Measurements from ENCODE around the gene MREG.

The MREG gene

GRCh38 chr2:215982465-215982875 lies 30.9 kb downstream of the MREG start:
- H3K36me3 ChIP-seq (ENCODE audit: insufficient read depth, low read length) = peaks cover 28% of the 10 kb centered on the region
- no peak overlapping the region for H3K9ac ChIP-seq (ENCODE audit: low read depth, low read length, poor library complexity, severe bottlenecking)
- no peak overlapping the region for H3K4me2 ChIP-seq (ENCODE audit: low read depth, low read length, poor library complexity, severe bottlenecking)
- H3K4me3 ChIP-seq (ENCODE audit: low read length, poor library complexity, severe bottlenecking) = no peak overlapping the region
- no peaks in the 10 kb centered on the region for H4K20me1 ChIP-seq (ENCODE audit: insufficient read depth, low read length, poor library complexity, severe bottlenecking)
- H3F3A ChIP-seq (ENCODE audit: low read depth) = 0 out of 2 replicates have a peak, but pooled peaks cover 3% of the 10 kb centered on the region
- no peak for TF ChIP-seq EZH2phosphoT487 (IDR thresholded peaks at IDR 0.05; ENCODE audit: borderline replicate concordance)
- TF ChIP-seq CTCF (conservative IDR thresholded peaks at IDR 0.05; ENCODE audit: low read length) = no peak
- H2AFZ ChIP-seq (ENCODE audit: low read length) = no peak overlapping the region
- H3K79me2 ChIP-seq (ENCODE audit: insufficient read depth, low read length) = peaks cover 72% of the 10 kb centered on the region
- H3K4me1 ChIP-seq (ENCODE audit: insufficient read depth, low read length, poor library complexity, severe bottlenecking) = peaks cover 22% of the 10 kb centered on the region
- peaks cover 17% of the 10 kb centered on the region for H3K9me3 ChIP-seq (ENCODE audit: insufficient read depth, low read depth, low read length)
- H3K9me2 ChIP-seq (replicated peaks; ENCODE audit: low read depth, low read length) = no peaks in the 10 kb centered on the region
- no peaks in the 10 kb centered on the region for H3K27me3 ChIP-seq (ENCODE audit: insufficient read depth, low read length, poor library complexity, severe bottlenecking)

- Histone ChIP-seq H3K4me3 (ENCODE audit: low read length, poor library complexity, severe bottlenecking) (no peak overlapping the region), H3K79me2 (ENCODE audit: insufficient read depth, low read length) (peaks cover 71% of the 10 kb centered on the region)
Measured at GRCh38 chr2:215981115-215981514, 32.2 kb downstream of the MREG start.

GRCh38 chr2:215979620-215980019 lies 33.7 kb downstream of the MREG start:
- H3K9me2 ChIP-seq (replicated peaks; ENCODE audit: low read depth, low read length) = no peaks in the 10 kb centered on the region

More at GRCh38 chr2:215981115-215981514, 32.2 kb downstream of the MREG start:
- Histone ChIP-seq H2AFZ (ENCODE audit: low read length) (no peak overlapping the region), H3K9ac (ENCODE audit: low read depth, low read length, poor library complexity, severe bottlenecking) (no peak overlapping the region), H3K4me1 (ENCODE audit: insufficient read depth, low read length, poor library complexity, severe bottlenecking) (peaks cover 22% of the 10 kb centered on the region), H3K9me2 (replicated peaks; ENCODE audit: low read depth, low read length) (no peaks in the 10 kb centered on the region), H3F3A (ENCODE audit: low read depth) (0 out of 2 replicates have a peak, but pooled peaks cover 3% of the 10 kb centered on the region), H3K9me3 (ENCODE audit: insufficient read depth, low read depth, low read length) (peaks cover 13% of the 10 kb centered on the region), H3K4me2 (ENCODE audit: low read depth, low read length, poor library complexity, severe bottlenecking) (no peak overlapping the region), H3K27me3 (ENCODE audit: insufficient read depth, low read length, poor library complexity, severe bottlenecking) (no peaks in the 10 kb centered on the region), H3K36me3 (ENCODE audit: insufficient read depth, low read length) (peaks cover 14% of the 10 kb centered on the region), H4K20me1 (ENCODE audit: insufficient read depth, low read length, poor library complexity, severe bottlenecking) (no peaks in the 10 kb centered on the region)
- TF ChIP-seq CTCF (conservative IDR thresholded peaks at IDR 0.05; ENCODE audit: low read length) (no peak), EZH2phosphoT487 (IDR thresholded peaks at IDR 0.05; ENCODE audit: borderline replicate concordance) (no peak)

More at GRCh38 chr2:215979620-215980019, 33.7 kb downstream of the MREG start:
- H3K4me1 ChIP-seq (ENCODE audit: insufficient read depth, low read length, poor library complexity, severe bottlenecking) = peaks cover 21% of the 10 kb centered on the region
- peaks cover under 1% of the 10 kb centered on the region; the same call in 1 of the 2 replicates for H3K36me3 ChIP-seq (ENCODE audit: insufficient read depth, low read length)
- no peak overlapping the region for H3K4me3 ChIP-seq (ENCODE audit: low read length, poor library complexity, severe bottlenecking)
- no peak for TF ChIP-seq CTCF (conservative IDR thresholded peaks at IDR 0.05; ENCODE audit: low read length)
- no peak for TF ChIP-seq EZH2phosphoT487 (IDR thresholded peaks at IDR 0.05; ENCODE audit: borderline replicate concordance)
- H2AFZ ChIP-seq (ENCODE audit: low read length) = no peak overlapping the region
- no peak overlapping the region for H3K4me2 ChIP-seq (ENCODE audit: low read depth, low read length, poor library complexity, severe bottlenecking)
- H3F3A ChIP-seq (ENCODE audit: low read depth) = 0 out of 2 replicates have a peak, but pooled peaks cover 3% of the 10 kb centered on the region
- no peaks in the 10 kb centered on the region for H3K27me3 ChIP-seq (ENCODE audit: insufficient read depth, low read length, poor library complexity, severe bottlenecking)
- H3K9ac ChIP-seq (ENCODE audit: low read depth, low read length, poor library complexity, severe bottlenecking) = no peak overlapping the region
- H4K20me1 ChIP-seq (ENCODE audit: insufficient read depth, low read length, poor library complexity, severe bottlenecking) = no peaks in the 10 kb centered on the region
- peaks cover 67% of the 10 kb centered on the region for H3K79me2 ChIP-seq (ENCODE audit: insufficient read depth, low read length)
- H3K9me3 ChIP-seq (ENCODE audit: insufficient read depth, low read depth, low read length) = peaks cover 6% of the 10 kb centered on the region
